Measurements from ENCODE around the gene RNF220.

Gene RNF220

DNA sequence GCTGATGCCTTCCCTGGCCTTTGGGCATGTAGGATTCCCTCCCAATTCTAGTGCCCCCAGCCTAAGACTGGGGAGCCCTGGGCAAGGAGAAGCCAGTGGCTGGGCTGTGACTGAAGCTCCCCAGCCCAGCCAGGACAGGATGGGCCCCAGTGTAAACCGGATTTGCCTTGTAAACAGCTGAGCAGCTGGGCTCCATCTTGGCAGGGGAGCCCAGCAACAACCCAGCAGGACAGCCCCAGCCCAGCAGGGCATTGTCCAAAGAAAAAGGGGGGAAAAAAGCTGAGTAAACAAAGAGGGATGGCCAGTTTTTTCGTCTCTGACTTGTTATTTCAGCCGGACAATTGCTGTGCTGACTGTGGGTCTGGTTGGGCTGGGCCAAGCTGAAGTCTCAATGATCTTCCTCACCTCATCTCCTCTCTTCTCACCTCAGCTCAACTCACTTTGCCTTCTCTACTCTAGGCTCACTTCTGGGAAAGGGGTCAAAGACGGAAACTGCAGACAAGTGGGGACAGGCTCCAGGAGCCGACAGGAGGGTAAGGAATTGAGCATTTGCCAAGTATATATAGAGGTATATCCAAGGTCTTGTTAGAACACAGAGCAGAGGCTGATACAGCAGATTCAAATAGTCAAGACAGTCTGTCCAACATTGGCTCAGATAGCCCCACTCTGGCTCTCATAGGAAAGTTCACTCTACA lies 171.5 kb downstream of the RNF220 start:
- FAIRE-seq (peak; percentile 40), DNase-seq (ENCODE audit: low spot score) (no peak)

DNA sequence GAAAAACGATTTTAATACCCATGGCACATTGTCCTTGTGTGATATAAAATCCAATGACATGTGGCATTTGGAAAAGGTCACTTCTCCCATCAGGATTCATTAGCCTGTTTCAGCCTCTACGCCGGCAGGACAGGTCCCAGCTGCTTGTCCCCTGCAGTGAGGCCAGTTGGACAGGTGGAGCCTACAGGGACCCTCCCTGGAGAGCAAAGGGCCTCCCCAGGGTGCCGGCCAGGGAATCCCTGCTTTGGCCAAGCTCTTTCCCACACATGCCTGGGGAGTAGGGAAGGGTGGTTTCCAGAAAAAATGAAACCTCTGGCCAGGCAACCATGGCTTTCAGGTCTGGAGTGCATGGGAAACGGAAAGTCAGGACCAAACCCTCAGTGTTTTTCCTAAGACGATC lies 176.2 kb downstream of the RNF220 start:
- DNase-seq (ENCODE audit: low spot score) (no peak), FAIRE-seq (no peak)

DNA sequence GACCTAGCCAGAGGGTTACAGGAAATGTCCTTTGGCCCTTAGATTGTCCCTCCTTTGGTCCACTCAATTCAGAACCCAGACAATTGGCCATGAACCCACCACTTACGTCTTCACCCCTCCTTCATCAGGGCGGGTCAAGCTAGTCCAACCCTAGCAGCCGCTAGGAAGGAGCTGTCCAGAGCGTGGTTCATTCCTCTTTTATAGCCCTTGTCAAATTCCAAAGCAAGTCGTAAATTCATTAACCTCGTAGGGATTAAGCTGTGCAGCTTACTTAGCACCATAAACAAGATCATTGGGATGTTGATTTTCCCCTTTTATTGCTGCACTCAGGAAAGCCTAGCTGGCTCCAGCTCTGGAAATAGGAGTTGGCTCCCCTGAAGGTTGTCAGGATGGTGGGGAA lies 179.1 kb downstream of the RNF220 start:
- DNase-seq (ENCODE audit: low spot score) (no peak), FAIRE-seq (no peak)

DNA sequence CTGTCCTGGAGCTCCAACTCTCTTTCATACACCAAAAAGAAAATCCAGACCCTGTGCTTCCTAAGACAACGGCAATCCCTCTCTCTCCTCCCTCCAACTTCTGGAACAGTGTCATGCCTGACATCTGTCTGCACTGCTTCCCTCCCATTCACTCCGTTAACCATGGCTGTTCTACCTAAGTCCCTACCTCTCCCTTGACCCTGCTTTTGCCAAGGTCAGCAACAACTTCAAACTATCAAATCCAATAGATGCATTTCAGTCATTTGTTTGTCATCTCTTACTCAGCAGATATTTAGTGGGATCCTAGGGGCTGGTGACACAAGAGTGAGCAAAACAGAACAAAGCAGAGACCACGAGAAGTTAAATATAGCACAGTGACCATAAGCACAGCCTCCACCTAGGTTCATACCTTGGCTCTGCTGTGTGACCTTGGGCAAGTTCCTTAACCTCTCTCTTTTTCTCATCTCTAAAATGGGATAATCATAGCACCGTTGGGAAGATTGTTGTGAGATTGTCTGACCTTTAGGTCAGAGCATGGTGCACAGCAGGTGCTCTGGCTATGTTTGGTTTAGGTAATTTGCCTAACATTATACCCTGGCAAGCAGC lies 180.4 kb downstream of the RNF220 start:
- FAIRE-seq = peak; percentile 89

DNA sequence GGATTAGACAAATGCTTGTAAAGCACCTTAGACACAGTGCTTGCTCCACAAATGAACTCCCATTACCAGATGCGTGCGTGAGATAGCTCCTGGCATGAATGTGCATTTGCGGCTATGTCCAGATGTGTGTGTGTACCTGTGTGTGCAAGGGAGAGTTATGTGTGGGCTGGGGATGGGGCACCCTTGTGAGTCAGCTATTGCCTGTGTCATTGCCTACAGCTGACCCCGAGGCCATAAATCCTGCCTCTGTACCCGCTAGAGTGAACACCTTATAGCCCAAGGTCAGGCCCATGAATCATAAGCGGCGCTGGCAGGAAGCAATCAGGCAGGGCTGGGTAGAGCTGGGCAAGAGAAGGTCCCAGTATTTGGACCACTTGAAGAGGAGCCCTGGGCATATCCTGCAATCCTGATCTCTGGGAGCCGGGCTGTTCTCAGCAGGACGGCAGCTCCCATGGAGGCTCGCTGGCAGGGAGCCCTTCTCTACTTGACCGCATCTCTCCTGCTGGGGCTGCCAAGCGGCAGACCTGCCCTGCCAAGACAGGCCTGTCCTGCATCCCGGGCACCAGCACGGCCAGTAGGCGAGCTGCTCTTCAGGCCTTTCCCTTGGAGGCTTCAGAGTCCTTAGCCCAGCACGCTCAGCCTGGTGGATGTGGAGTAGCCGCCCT lies 182.9 kb downstream of the RNF220 start:
- DNase-seq (ENCODE audit: low spot score) (no peak), FAIRE-seq (peak; percentile 63)

More for the DNA sequence above, 180.4 kb downstream of the RNF220 start:
- DNase-seq (ENCODE audit: low spot score) = no peak

DNA sequence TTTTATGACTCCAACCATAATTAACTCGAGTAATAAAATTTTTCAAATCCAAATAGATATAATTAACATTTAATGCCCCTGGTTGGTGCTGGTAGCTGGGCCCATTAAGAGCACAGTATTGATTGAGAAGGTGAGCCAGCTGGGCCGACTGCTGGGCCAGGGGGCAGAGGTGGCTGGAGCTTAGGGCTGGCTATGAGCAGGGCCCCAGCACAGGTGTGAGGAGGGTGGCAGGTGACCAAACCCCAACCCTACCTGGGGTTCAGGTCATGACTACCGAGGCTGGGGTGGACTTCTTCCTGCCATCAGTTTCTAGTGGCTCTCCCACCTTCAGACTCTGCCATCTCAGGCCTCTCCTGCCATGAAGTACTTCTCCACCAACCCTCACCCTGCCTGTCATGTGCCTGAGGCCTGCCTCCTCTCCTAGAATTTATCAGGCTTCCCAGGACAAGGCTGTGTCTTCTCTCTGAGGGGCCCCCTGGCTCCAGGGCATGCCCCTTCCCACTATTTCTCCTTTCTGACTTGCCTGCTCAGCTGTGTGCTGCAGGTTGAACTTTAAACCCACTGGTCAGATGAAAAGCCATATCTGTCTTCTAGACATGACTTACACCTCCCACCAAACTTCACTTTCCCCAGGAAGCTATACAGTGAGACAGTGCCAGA lies 183.6 kb downstream of the RNF220 start:
- DNase-seq (ENCODE audit: low spot score) (no peak), FAIRE-seq (no peak)

DNA sequence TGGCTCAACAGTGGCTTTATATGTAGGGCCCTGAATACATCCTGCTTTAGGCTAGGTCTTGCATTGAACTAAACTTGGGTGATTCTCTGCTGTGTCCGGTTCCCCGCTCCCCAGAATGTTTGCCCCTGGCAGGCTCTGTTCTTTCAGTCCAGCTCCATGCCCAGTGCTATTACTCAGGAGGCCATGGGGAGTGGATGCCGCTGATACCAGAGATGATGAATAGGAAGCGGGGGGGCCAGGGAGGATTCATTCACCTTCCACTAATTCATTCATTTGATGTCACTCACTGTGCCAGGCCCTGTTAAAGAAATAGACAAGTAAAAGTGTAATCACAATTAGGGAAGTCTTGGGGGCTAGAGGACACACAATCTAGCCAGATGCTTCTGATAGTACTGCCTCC lies 185.4 kb downstream of the RNF220 start:
- DNase-seq (ENCODE audit: low spot score) (no peak), FAIRE-seq (no peak)

DNA sequence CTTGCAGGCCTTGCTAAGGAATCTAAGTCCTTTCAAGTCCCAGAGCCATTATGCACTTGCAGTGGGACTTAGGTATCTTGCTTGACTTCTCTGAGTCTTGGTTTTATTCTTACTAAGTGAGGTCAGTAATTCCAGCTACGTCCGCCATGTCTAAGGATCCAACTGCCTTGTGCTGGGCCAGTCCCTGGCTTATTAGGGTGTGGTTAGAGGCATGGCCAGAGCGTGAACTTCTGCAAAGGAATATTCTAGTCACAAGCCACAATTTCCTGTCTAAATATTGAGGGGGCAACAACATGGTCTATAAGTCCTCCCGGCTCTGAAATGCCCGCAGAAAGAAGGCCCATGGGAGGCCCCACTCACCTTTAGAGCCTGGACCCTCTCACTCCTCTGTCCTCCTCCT lies 186.3 kb downstream of the RNF220 start:
- FAIRE-seq = no peak
- DNase-seq (ENCODE audit: low spot score) = no peak

DNA sequence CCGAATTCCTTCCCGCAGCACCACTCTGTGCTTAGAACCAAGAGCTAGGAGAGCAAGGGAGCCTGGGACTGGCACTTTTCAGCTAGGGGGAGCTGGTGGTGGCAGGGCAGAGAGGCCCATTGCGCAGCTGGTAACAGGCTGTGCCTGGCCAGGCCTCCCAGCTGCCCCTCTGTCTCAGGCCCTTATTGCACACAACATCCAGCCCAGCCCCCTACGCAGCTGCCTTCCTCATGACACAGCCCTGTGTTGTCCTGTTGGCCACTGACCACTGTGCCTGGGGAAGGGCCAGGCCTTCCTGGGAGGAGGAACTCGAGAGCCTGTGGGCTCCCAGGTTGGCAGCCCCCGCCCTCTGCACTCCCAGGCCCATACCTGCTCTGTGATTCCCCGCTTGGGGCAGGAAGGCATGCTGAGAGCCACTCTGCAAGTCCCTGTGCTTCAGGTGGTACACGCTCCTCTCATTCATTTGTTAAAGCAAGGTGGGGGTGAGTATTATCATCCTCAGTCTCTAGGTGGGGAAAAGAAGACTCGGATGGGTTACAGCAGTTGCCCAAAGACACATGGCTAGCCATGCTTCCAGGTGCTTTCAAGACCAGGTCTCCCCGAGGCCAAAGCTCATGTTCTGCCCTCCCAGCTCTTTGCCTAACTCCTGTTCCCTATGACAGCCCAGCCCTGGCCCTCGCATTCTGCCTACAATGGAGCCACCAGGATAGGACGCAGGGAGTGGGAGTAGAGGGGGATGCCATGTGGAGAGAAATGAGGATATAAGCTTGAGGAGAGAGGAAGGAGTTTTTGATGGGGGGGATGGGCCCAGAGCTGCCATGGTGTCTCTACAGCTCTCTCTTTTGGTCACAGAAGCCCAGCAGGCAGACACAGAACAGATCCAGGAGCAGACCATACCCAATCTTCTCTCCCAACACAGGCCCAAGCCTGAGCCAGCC lies 187.4 kb downstream of the RNF220 start:
- DNase-seq (ENCODE audit: low spot score) = no peak
- no peak for FAIRE-seq

DNA sequence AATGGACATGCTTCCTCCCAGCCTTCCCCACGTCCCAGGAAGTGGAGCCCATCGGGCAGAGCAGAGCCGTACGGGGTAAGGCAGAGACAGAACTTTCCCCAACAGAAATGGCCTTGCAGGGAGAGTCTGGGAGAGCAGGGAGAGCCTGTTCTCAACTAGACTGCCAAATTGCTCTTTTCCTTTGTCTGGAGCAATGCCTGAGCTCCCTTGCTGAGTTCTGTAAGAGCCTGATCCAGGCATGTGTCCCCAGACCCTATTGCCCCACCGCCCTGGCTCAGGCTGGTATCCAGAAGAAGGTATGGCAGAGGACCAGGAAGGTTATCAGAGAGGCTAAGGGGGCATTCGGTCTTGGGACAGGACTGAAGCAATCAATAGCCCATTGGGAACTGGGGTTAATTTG lies 189.3 kb downstream of the RNF220 start:
- no peak for FAIRE-seq
- no peak for DNase-seq (ENCODE audit: low spot score)

DNA sequence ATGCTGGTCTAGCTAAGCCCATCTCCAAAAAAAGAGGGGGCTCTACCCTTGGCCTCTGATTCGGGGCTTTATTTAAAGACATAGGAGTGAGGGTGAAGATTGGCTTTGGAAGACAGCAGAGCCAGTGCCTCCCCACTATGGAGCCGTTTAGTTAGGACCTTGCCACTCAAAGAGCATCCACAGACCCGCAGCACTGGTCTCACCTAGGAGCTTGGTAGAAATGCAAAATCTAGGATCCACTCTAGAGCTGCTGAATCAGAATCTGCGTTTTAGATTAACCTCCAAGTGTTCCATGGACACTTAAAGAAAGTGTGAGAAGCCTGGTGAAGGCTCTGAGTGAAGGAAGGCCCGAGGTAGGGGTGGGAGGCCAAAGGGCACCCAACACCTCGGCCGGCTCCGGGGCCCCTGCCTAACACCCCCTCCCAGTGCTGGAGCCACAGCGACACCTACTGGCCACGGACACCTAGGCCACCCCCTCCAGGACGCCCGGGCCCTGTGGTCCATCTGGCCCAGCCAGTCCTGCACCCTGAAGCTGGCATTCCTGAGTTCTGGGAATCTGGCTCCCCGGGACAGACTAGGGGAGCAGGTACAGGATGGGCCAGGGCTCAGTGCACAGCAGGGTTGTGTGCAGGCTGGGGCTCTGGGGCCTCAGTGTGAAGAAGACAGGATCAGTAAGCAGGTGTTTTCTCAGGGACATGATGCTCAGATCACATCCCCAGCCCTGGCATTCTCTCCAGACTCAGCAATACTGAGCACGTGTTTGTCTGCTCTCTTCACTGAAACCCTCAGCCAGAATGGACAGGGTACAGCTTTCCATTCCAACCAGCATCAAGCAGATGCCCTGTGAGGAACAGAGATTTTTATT lies 190.0 kb downstream of the RNF220 start:
- FAIRE-seq = peak; percentile 86
- DNase-seq (ENCODE audit: low spot score) = peak; percentile 95

DNA sequence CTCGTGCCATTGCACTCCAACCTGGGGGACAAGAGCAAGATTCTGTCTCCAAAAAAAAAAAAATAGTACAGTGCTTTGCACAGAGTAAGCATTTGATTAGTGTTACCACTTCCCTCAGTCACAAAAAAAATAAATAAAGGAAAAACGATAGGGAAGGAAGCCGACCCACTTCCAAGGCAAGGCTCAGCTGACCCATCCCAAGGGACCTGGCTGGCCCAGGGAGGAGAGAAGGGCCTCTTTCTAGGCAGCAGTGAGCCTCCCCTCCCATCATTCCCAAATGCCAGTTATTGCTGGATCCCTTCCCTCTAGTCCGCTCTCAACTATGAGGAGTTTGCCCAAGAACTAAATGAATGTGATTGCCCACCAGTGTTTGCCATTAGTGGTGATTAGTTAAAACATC lies 191.5 kb downstream of the RNF220 start:
- FAIRE-seq = peak; percentile 68

DNA sequence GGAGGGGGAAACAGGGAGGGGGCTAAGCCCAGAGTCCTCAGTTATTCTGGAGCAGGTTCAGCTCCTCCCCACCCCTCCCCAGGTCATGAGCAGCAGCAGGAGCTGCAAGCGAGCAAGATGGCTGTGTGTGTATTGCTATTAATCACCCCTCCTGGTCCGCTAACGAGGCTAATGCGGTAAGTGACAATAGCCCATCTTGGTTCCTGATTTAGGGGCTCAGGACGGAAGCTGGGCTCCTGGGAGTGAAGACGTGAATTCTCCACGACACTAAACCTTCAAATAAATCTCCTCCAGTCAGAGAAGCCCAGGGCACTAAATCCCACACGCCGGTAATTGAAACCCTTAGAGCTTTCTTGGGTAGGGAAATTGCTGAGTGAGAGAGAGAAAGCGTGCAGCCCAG lies 193.1 kb downstream of the RNF220 start:
- FAIRE-seq (no peak), DNase-seq (ENCODE audit: low spot score) (no peak)

More for the DNA sequence above, 191.5 kb downstream of the RNF220 start:
- DNase-seq (ENCODE audit: low spot score) = no peak

DNA sequence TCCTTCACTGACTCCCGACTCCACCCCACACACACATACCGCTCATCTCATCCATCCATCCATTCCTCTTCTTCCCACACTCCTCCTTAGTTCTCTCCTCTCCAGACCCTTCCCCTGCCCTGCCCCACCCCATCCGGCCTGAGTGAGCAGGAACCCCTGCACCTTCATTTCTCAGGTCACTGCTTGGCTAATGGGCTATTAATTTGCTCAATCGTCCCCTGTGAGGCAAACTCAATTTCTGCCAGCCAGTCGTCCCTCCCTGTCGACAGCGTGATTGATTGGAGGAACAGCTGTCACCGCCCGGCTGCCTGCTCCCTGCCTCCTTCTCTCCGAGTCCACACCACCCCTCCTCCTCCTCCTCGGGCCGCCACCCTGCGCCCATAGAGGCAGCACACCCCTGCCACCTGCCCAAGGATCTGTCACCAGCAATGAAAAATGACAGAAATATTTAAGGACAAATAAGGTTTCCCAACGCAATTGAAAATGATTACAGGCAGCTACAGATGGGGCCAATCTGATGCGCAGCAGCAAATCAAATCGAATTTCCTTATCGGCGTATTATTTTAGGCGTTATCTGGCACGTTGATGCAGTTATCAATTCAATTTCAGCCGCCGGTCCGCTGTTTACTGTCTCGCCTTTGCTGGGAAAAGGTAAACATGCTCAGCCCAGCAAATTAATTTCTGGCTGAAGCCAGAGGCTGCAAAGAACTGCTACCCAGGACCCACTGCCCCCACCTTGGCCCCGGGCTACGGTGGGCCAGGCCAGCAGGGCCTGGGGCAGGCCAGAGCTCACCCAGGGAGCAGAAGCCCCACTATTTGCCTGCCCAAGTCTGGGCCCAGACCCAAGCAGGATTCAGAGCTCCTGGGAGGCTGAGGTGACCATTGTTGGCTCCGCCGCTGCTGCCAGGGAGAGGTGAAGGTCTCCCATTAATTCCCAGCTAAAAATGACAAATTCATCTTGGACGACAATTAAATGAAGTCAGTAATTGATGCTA lies 197.9 kb downstream of the RNF220 start:
- FAIRE-seq = no peak

DNA sequence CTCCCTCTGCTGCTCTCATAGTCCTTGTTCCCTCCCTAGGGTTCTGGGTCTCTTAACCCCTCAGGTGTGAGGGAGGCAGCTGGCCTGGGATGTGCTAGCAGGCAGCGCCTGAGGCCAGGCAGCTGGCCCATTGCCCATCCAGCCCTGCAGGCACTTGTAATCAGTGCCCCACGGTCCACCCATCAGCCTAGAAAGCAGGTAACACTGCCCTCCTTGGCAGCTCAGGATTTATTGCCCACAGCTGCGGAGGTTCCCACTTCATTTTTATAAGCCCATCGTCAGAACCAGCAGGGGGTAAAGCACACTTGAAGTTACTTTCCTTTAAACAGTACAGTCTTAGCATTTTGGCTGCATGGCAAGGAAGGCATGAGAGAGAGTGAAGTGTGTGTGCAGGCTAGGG lies 198.7 kb downstream of the RNF220 start:
- DNase-seq (ENCODE audit: low spot score) (no peak), FAIRE-seq (no peak)

More for the DNA sequence above, 197.9 kb downstream of the RNF220 start:
- no peak for DNase-seq (ENCODE audit: low spot score)

DNA sequence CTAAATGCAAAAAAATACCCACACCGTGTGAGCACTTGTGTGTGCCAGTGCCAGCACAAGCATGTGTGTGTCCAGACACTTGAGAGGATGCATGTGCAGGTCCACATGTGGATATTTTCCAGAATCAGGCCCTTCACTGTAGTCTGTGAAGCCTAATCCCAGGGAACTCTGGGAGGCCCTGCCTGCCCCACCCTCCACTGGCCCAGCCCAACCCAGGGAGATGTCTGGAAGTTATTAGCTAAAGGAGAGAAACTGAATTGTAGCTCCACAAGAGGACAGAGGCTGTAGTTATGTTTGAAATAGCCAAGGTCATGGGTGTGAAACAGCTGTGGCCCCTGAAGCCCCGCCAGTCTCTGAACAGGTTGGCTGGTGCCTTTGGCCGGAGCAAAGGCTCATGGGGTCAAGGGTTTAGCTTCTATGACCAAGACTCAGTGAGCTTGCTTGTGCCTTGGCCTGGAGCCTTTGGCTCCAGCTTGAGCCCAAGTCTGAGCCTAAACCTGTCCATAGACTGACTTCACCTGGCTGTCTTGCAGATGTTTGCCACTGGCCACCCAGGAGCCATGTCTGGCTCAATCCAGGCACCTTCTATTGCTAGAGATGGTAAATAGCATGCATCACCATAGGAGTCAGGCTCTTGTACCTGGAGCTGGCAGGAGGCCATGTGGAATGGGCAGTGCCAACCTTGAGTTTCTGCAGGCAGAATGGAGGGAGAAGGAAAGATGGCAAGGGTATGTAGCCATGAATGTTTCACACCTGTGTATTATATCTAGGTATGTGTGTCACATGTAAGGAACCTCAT lies 199.3 kb downstream of the RNF220 start:
- FAIRE-seq = peak; percentile 46
- DNase-seq (ENCODE audit: low spot score) = no peak

DNA sequence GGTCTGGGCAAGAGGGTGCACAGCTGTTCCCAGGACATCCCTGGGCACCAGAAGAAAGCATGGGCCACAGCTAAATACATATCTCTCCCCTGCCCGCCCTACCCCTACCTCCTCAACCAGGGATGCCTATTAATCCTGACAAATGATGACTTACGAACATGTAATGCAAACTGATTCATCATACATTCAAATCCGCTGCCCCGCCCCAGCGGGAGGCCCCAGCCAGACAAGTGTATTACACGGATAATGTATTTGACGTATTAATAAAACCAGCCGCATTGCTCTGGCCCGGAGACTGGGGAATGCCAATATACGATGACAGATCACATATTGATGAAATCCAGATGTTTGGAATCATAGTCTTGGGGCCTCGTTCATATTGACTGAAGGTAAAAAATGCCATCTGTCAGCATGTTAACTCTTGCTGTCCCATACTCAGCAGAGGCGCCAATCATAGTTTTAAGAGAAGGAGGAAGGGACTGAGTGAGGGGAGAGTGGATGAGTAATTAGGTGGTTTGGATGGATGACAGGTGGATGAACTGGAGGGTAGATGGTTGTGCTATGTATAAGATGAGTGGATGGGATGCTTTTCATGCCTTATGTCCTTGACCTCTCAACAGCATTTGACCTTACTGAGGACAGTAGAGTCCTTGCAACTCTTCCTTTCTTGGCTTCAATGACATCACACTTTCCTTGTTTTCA lies 201.0 kb downstream of the RNF220 start:
- DNase-seq (ENCODE audit: low spot score) (no peak), FAIRE-seq (peak; percentile 17)

Measured in urothelium cell line (cell line).